Medulla oblongata (tissue), 1 donor: ENCODE data around the gene UBE2L3.
"Not testable (repeated sequence)": the region's sequence is repeated elsewhere in the genome, so short reads cannot be mapped to it uniquely, and the experiment has no call there.

Source experiments
- DNase-seq: peaks from one replicate; pipeline ENCODE4 v3.0.0-alpha.2; 2015; ENCODE audit errors: extremely low spot score

UBE2L3 gene

GRCh38 chr22:21571679-21572078 lies 4.2 kb downstream of the UBE2L3 start:
- no peak for DNase-seq

DNA sequence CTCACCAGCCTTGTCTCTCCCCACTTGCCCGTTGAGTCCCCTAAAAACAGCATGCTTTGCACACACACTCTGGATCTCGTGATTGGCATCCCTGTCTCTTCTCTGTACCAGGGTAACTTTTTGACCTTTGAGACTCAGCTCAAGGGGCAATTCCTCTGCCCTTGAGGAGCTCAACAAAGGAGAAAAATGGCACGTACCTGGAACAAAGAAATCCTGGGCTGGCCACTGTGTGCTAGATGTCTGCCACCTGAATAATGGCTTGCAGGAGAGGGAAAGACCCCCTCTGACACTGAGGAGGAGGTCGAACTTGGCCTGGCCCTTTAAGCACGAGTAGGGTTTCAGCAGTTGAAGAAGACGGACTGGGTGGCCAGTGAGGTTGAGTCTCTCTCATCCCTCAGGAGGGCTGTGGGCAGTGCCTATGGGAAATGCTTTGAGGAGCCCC lies 5.8 kb downstream of the UBE2L3 start:
- DNase-seq: no peak

GRCh38 chr22:21573750-21574494 lies 6.4 kb downstream of the UBE2L3 start:
- no peak for DNase-seq

DNA sequence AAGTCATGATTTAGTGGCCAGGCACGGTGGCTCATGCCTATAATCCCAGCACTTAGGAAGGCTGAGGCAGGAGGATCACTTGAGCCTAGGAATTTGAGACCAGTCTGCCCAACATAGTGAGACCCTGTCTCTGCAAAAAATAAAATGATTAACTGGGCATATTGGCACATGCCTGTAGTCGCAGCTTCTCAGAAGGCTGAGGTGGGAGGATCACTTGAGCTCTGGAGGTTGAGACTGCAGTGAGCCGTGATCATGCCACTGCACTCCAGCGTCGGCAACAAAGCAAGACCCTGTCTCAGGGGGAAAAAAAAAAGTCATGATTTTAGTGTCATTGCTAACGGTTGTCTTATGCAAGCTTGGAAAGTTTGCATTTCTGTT lies 11.9 kb downstream of the UBE2L3 start:
- DNase-seq: no peak

- not testable (repeated sequence) for DNase-seq
Measured at GRCh38 chr22:21580623-21581007, 13.1 kb downstream of the UBE2L3 start.

DNA sequence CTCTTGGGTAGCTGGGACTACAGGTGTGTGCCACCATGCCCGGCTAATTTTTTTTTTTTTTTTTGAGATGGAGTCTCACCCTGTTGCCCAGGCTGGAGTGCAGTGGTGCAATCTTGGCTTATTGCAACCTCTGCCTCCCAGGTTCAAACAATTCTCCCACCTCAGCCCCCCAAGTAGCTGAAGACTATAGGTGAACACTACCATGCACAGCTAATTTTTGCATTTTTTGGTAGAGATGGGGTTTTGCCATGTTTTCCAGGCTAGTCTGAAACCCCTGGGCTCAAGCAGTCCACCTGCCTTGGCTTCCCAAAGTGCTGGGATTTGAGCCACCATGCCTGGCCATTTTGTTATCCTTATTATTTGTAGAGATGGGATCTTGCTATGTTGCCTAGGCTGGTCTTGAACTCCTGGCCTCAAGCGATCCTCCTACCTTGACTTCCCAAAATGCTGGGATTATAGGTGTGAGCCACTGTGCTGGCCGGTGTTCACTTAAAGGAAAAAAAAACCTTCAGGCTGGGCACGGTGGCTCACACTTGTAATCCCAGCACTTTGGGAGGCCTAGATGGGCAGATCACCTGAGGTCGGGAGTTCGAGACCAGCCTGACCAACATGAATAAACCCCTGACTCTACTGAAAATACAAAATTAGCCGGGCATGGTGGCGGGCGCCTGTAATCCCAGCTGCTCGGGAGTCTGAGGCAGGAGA lies 13.6 kb downstream of the UBE2L3 start:
- DNase-seq: not testable (repeated sequence)

DNA sequence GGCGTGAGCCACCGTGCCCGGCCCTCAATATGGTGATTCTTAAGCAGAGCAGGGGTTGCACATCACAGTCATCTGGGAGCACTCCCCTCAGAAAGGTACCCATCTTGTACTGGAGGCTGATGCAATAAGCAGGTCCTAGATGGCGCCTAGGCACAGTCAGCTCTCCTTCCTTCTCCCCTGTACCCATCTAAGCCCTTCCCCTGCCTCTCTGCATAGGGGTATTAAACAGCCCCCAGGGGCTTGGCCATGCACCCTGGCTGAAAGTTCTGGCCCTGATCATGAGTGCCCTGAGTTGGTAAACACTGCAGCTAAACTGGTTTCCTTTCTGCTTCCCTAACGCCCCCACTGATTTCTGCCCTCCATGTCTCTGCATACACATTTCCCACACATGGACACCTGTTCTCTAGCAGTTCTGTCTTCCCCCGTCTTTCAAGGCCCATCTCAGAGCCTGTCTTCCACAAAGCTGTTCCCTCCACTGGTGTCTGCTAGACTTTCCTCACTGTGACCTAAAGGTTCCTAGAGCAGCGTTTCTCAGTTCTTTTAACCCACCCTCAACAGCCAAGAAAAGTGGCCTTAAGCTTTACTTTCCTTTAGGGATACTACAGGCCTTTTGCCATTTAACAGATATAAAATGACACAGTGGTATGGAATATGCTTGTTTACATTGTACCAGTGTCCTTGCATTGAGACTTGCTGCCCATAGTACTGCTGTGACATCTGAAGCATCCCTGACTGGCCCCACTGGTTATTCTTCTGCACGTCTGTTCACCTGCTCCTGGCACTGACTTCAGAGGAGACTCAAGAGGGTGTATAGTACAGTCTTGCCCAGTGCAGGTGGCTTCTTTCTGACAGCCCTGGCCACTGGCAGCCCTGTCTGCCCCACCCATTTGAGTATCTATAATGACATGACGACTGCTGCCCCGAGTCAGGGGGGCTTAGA lies 15.6 kb downstream of the UBE2L3 start:
- DNase-seq: no peak

GRCh38 chr22:21585389-21585788 lies 17.9 kb downstream of the UBE2L3 start:
- no peak for DNase-seq

DNA sequence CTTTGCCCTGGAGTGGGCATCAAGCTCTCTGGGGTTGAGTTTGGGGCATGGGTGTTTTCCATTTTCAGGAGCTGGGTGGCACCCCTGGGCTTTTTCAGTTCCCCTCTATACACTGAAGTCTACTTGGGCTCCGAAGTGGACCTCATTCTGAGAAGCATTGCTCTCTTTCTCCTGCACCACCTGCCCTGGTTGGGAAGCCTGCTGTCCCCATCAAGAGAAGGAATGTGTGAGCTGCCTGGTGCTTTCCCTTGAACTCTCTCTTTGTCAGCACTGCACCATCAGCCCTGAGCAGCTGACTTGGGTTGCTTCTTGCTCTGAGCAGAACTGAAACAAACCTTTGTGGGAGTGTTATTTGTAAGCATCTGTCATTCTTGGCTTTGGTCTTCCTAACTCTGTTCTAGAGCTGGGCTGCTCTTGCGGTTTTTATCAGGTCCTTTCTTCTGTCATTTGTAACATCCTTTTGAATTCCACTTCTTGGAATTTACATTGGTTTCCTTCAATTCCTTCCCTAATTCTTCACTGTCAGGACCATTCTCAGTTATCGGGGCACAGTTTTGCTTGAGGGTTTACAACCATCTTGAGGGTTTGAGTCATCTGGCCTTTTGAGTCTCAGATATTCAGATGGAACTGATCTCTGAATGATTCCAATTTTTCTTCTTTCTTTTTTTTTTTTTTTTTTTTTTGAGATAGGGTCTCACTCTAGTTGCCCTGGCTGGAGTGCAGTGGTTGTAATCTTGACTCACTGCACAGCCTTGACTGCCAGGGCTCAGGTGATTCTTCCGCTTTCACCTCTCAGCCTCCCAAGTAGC lies 20.5 kb downstream of the UBE2L3 start:
- DNase-seq: peak; percentile 92

DNA sequence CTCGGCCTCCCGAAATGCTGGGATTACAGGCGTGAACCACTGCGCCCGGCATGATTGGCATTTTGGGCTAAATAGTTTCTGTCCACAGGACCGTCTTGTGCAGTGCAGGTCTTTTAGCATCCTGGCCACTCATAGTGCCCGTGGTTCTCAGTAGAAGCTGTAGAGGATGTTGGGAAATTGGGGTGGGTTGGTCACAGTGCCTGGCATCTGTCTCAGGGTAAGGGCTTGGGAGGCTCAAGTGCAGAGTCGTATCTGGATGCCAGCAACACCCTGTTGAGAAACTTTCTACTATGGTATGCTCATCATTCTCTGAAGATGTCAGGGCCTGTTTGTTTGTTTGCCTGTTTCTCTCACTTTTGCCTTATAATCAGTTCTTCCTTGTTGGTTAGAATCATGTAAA lies 21.9 kb downstream of the UBE2L3 start:
- no peak for DNase-seq

DNA sequence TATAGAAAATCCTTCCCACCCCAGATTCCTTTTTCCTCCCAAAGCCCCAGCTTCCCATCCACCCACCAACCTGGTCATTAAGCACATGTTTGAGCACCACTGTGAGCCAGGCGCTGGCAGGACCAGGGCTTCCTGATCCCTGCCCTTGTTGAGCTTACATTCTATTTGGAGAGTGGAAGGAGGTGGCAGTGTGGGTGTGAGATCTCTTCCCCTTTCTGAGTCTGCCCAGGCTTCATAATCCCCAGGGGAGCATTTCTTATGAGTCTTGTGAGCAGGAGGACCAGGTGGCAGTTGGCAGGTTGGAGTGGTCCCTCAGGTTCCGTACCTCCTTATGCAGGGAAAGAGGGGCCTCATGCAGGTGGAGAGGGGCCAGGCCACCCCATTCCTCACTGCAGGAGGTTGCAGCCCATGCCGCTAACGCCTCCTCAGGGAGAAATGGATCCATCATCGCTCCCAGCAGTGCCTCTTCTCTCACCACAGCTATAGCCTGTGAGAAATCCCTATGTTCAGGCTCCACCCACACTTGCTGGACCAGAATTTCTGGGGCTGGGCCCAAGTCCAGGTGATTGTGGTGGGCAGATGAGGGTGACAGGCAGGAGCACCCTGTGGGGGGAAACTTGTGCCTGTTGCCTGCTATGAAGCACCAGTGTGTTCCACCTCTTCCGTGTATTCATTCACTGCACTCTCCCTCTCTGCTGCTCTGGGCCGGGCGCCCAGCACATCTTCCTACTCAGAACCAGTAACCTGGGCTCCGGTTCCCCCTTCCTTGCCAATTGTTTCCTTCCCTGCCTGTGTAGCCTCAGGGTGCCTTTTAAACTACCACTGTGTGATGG lies 23.5 kb downstream of the UBE2L3 start:
- DNase-seq: no peak

- no peak for DNase-seq
Measured at GRCh38 chr22:21591695-21592094, 24.2 kb downstream of the UBE2L3 start.

DNA sequence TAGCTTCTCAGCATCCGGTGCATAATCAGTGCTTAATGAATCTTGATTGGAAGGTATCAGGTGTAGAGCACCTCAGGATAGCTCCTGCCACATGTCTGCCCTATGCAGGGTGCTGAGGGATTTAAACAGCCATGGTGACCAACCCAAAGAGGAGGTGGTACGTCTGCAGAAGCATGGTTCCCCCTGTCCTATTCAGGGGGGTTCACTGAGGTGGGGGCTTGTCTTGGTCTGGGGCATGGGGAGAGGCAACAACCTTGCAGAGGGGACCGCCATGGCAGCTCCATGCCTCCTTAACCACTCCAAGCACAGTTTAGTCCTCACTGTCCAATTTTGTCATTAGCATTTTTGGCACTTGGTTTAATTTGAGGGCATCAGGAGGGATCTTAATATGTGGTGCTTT lies 24.9 kb downstream of the UBE2L3 start:
- no peak for DNase-seq

DNA sequence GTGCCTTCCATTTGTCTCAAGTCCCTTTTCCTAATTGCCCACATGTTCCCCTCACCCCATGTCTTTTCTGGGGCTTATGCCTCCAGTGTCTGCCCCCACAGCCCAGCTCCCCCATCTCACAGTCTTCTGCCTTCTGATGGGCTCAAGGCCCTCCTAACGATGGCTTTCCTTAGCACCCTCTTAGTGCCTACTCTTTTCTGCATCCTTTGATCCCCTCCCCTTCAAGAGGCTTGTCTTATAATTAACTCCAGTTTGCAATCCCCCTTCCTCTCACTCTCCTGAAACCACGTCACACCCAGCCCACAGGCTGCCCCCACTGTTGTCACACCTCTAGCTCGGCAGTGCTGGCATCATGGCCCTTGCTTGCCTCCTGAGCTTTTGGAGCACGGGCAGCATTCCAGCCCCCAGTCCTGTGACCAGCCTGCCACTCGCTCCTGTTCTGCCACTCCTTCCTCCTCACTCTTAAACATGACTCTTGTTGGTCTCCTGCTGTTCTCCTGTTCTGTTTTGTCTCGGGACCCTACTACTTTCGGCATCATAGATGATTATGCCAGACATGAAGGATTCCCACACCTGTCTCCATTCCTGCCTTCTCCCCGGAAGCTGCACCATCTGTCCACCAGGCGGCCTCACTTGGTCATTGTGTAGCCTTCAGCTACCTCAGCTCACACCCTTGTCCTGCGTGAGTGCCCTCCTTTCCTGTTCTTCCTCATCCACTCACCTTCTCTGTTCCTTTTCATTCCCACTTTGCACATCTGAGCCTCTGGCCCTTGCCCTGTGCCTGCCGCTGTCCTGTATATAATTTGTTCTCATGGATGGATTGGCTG lies 26.1 kb downstream of the UBE2L3 start:
- DNase-seq: no peak

- peak; percentile 70 for DNase-seq
Measured at GRCh38 chr22:21594865-21595452, 27.4 kb downstream of the UBE2L3 start.

- not testable (repeated sequence) for DNase-seq
Measured at GRCh38 chr22:21596356-21597135, 29.0 kb downstream of the UBE2L3 start.

DNA sequence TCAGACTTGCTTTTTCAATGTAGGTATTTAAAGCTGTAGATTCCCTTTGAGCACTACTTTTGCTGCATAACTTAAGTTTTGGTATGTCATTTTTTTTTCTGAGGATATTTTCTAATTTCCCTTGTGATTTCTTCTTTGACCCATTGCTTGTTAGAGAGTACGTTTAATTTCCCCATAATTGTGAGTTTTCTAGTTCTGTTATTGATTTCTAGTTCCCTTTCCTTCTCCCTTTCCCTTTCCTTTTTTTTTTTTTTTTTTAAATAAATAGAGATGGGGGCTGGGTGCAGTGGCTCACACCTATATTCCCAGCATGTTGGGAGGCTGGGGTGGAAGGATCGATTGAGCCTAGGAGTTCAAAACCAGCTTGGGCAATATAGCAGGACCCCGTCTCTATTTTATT lies 30.8 kb downstream of the UBE2L3 start:
- no peak for DNase-seq
